GDM1 (cell line): ENCODE results near the gene CLDN5.

Source experiments
- DNase-seq: peaks from one replicate; lab custom pipeline; 2025; lab: John Stamatoyannopoulos, UW

The CLDN5 gene

GRCh38 chr22:19522190-19522880, 1.9 kb downstream of the CLDN5 start:
- no peak for DNase-seq

- DNase-seq: no peak
Observed at GRCh38 chr22:19520566-19521305, 3.5 kb downstream of the CLDN5 start.

- no peak for DNase-seq
Observed at GRCh38 chr22:19520007-19520406, 4.2 kb downstream of the CLDN5 start.

GRCh38 chr22:19519041-19519926, 4.9 kb downstream of the CLDN5 start:
- DNase-seq: no peak

- DNase-seq: no peak
Observed at GRCh38 chr22:19518635-19519034, 5.6 kb downstream of the CLDN5 start.

- no peak for DNase-seq
Observed at GRCh38 chr22:19517919-19518611, 6.1 kb downstream of the CLDN5 start.

- DNase-seq: no peak
Observed at GRCh38 chr22:19517171-19517500, 7.1 kb downstream of the CLDN5 start.

- no peak for DNase-seq
Observed at GRCh38 chr22:19516378-19517170, 7.6 kb downstream of the CLDN5 start.

- no peak for DNase-seq
Observed at GRCh38 chr22:19515654-19516377, 8.4 kb downstream of the CLDN5 start.

GRCh38 chr22:19514831-19515565, 9.2 kb downstream of the CLDN5 start:
- DNase-seq: no peak

GRCh38 chr22:19513823-19514222, 10.4 kb downstream of the CLDN5 start:
- no peak for DNase-seq

- no peak for DNase-seq
Observed at GRCh38 chr22:19510919-19511341, 13.3 kb downstream of the CLDN5 start.

GRCh38 chr22:19509923-19510322, 14.3 kb downstream of the CLDN5 start:
- no peak for DNase-seq

- no peak for DNase-seq
Observed at GRCh38 chr22:19509191-19509590, 15.0 kb downstream of the CLDN5 start.

- DNase-seq: no peak
Observed at GRCh38 chr22:19508024-19508776, 16.0 kb downstream of the CLDN5 start.

- no peak for DNase-seq
Observed at GRCh38 chr22:19507534-19507861, 16.7 kb downstream of the CLDN5 start.

GRCh38 chr22:19506212-19506611, 18.0 kb downstream of the CLDN5 start:
- no peak for DNase-seq

- DNase-seq: no peak
Observed at GRCh38 chr22:19505735-19506126, 18.5 kb downstream of the CLDN5 start.
